Neuron (in vitro differentiated cells): ENCODE data around the gene COL9A3.

ENCODE experiments used
- H2AFZ ChIP-seq: one replicate; pipeline ENCODE4 v1.6.1; 2013; ENCODE audit warnings: low read depth, mild to moderate bottlenecking, inconsistent platforms, low read length, moderate library complexity
- H3K27me3 ChIP-seq: one replicate; pipeline ENCODE4 v1.6.1; 2013; ENCODE audit warnings: low read length; ENCODE audit not compliant: insufficient read depth
- H3K36me3 ChIP-seq: one replicate; pipeline ENCODE4 v1.6.1; 2013; ENCODE audit warnings: low read length; ENCODE audit not compliant: insufficient read depth
- H3K4me1 ChIP-seq: one replicate; pipeline ENCODE4 v1.6.1; 2013; ENCODE audit warnings: low read length; ENCODE audit not compliant: insufficient read depth
- H3K4me3 ChIP-seq: 2 replicates; pipeline ENCODE4 v1.5.1; 2013; ENCODE audit warnings: mild to moderate bottlenecking, low read length, moderate library complexity
- H3K9me3 ChIP-seq: one replicate; pipeline ENCODE4 v1.6.1; 2013; ENCODE audit warnings: low read length

The COL9A3 gene

DNA sequence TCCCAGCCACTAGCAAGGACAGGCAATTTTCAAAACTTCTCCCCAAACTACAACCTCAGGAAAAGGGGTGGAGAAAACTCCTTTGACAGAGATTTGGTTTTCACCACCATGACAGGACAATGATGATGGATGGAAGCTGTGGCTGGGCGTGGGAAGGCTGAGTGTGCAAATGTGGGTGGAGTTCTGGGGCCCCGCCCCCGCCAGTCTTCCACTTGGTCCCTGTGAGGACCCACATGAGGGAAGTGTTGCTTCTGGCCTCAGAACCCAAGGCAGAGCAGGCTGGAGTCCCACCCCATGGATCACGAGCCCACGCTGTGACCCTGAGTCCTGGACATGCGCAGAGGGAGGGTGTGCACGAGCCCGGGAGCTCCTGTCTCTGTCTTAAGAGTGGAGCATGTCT lies 42.1 kb upstream of the COL9A3 start:
- Histone ChIP-seq H3K4me3 (no peak overlapping the region), H2AFZ (no peak overlapping the region), H3K36me3 (no peaks in the 10 kb centered on the region), H3K27me3 (no peaks in the 10 kb centered on the region), H3K4me1 (peaks cover 46% of the 10 kb centered on the region), H3K9me3 (no peaks in the 10 kb centered on the region)

- Histone ChIP-seq H3K9me3 (no peaks in the 10 kb centered on the region), H3K27me3 (no peaks in the 10 kb centered on the region), H3K4me3 (no peak overlapping the region), H3K36me3 (no peaks in the 10 kb centered on the region), H2AFZ (no peak overlapping the region), H3K4me1 (peaks cover 43% of the 10 kb centered on the region)
Observed at GRCh38 chr20:62775206-62775605, 41.6 kb upstream of the COL9A3 start.

GRCh38 chr20:62776035-62776691 lies 40.7 kb upstream of the COL9A3 start:
- Histone ChIP-seq H3K36me3 (no peaks in the 10 kb centered on the region), H3K4me1 (peaks cover 43% of the 10 kb centered on the region), H3K9me3 (no peaks in the 10 kb centered on the region), H3K4me3 (no peak overlapping the region), H3K27me3 (no peaks in the 10 kb centered on the region), H2AFZ (no peak overlapping the region)

- Histone ChIP-seq H3K4me1 (peaks cover 39% of the 10 kb centered on the region), H3K27me3 (no peaks in the 10 kb centered on the region)
Observed at GRCh38 chr20:62776692-62777527, 39.9 kb upstream of the COL9A3 start.

GRCh38 chr20:62777528-62777830 lies 39.4 kb upstream of the COL9A3 start:
- H3K36me3 ChIP-seq, result no peaks in the 10 kb centered on the region
- H3K27me3 ChIP-seq, result no peaks in the 10 kb centered on the region
- H3K9me3 ChIP-seq, result no peaks in the 10 kb centered on the region
- no peak overlapping the region for H3K4me3 ChIP-seq
- peaks cover 33% of the 10 kb centered on the region for H3K4me1 ChIP-seq
- no peak overlapping the region for H2AFZ ChIP-seq

More at GRCh38 chr20:62776692-62777527, 39.9 kb upstream of the COL9A3 start:
- Histone ChIP-seq H3K4me3 (no peak overlapping the region), H3K9me3 (no peaks in the 10 kb centered on the region), H2AFZ (no peak overlapping the region), H3K36me3 (no peaks in the 10 kb centered on the region)

DNA sequence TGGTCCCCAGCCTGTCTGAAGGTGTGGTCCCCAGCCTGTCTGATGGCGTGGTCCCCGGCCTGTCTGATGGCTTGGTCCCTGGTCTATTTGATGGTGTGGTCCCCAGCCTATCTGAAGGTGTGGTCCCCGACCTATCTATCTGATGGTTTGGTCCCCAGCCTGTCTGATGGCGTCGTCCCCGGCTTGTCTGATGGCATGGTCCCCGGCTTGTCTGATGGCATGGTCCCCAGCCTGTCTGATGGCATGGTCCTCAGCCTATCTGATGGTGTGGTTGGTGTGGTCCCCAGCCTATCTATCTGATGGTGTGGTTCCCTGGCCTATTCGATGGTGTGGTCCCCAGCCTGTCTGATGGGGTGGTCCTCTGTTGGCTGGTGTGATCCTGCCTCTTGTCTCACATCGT lies 38.8 kb upstream of the COL9A3 start:
- H3K4me3 ChIP-seq, result no peak overlapping the region
- no peaks in the 10 kb centered on the region for H3K27me3 ChIP-seq
- peaks cover 28% of the 10 kb centered on the region for H3K4me1 ChIP-seq
- no peaks in the 10 kb centered on the region for H3K9me3 ChIP-seq
- H2AFZ ChIP-seq, result no peak overlapping the region
- H3K36me3 ChIP-seq, result no peaks in the 10 kb centered on the region

DNA sequence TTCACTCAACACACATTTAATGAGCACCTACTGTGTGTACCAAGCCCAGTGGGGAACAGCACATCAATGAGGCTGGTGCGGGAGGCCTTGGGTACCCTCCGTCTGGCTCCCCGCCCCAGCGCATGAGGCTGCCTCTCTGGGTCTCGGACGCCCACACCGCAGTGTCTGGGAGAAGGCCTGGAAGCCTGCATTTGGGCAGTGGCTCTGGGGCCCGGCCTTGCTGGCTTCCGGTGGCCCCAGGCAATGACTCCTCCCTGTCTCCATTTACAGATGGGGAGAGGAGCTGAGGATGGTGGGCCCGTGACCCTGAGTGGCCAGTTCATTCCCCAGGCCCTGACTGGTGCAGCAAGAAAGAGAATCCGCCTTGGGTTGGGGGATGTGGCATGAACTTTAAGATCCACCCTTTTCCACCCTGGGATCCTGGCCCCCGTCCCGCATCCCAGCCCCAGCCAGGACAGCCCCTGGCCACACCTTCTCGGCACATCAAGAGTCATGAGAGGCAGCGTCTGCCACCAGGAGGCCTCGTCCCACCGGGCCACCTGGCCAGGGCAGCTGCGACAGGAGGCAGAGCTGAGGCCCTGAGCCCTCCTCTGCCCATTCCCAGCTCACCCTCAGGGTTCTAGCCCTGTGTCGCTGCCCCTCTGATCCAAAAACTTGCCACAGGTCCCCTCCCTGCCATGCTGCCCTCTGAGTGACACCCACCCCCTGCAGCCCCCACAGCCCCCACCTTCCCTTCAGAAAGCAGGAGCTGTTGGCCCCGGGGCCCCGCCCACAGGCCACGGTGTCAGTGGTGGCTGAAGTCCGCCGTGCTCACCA lies 38.0 kb upstream of the COL9A3 start:
- Histone ChIP-seq H3K4me1 (peaks cover 20% of the 10 kb centered on the region), H3K9me3 (no peaks in the 10 kb centered on the region), H3K27me3 (no peaks in the 10 kb centered on the region), H2AFZ (no peak overlapping the region), H3K4me3 (no peak overlapping the region), H3K36me3 (no peaks in the 10 kb centered on the region)

GRCh38 chr20:62779417-62779685 lies 37.5 kb upstream of the COL9A3 start:
- Histone ChIP-seq H3K9me3 (no peaks in the 10 kb centered on the region), H3K27me3 (no peaks in the 10 kb centered on the region), H3K4me3 (no peak overlapping the region), H2AFZ (no peak overlapping the region), H3K4me1 (peaks cover 15% of the 10 kb centered on the region), H3K36me3 (no peaks in the 10 kb centered on the region)

- Histone ChIP-seq H3K9me3 (no peaks in the 10 kb centered on the region), H3K36me3 (no peaks in the 10 kb centered on the region), H2AFZ (no peak overlapping the region), H3K4me3 (no peak overlapping the region), H3K27me3 (no peaks in the 10 kb centered on the region), H3K4me1 (peaks cover 6% of the 10 kb centered on the region)
Observed at GRCh38 chr20:62780204-62780603, 36.6 kb upstream of the COL9A3 start.

- H3K36me3 ChIP-seq, result no peaks in the 10 kb centered on the region
- H3K4me3 ChIP-seq, result no peak overlapping the region
- H3K9me3 ChIP-seq, result no peaks in the 10 kb centered on the region
- no peak overlapping the region for H2AFZ ChIP-seq
- no peaks in the 10 kb centered on the region for H3K27me3 ChIP-seq
- H3K4me1 ChIP-seq, result peaks cover 1% of the 10 kb centered on the region
Observed at GRCh38 chr20:62780696-62781095, 36.2 kb upstream of the COL9A3 start.

DNA sequence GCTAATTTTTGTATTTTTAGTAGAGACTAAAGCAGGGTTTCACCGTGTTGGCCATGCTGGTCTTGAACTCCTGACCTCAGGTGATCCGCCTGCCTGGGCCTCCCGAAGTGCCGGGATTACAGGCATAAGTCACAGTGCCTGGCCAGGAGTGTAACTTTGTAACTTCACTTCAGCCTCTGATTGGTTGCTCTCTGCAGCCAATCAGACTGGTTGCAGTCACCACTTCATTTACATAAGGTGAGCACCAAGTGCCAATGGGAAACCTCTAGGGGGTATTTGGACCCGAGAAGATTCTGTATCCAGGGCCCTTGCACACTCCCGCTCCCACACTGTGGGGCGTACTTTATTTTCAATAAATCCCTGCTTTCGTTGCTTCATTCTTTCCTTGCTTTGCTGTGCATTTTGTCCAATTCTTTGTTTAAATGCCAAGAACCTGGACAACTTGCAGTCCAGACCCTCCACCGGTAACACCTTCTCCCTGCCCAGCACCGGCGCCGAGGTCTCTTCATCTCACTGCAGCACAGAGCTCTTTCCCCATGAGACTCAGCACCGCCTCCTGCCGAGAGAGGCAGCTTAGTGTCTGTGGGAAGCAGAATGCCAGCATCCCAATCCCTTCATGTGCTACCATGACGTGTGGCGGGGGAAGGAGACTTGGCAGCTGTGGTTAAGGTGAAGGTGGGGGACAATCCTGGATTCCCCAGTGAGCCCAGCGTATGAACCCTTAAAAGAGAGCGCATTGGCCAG lies 34.5 kb upstream of the COL9A3 start:
- no peaks in the 10 kb centered on the region for H3K4me1 ChIP-seq
- no peak overlapping the region for H2AFZ ChIP-seq
- H3K4me3 ChIP-seq, result no peak overlapping the region
- H3K9me3 ChIP-seq, result no peaks in the 10 kb centered on the region
- no peaks in the 10 kb centered on the region for H3K27me3 ChIP-seq
- no peaks in the 10 kb centered on the region for H3K36me3 ChIP-seq

GRCh38 chr20:62782893-62783278 lies 34.0 kb upstream of the COL9A3 start:
- Histone ChIP-seq H3K4me1 (no peaks in the 10 kb centered on the region), H2AFZ (no peak overlapping the region), H3K27me3 (no peaks in the 10 kb centered on the region)

GRCh38 chr20:62784497-62784896 lies 32.4 kb upstream of the COL9A3 start:
- H3K36me3 ChIP-seq, result no peaks in the 10 kb centered on the region
- H3K4me1 ChIP-seq, result no peaks in the 10 kb centered on the region
- no peak overlapping the region for H3K4me3 ChIP-seq
- no peaks in the 10 kb centered on the region for H3K27me3 ChIP-seq
- H2AFZ ChIP-seq, result no peak overlapping the region
- no peaks in the 10 kb centered on the region for H3K9me3 ChIP-seq

More at GRCh38 chr20:62782893-62783278, 34.0 kb upstream of the COL9A3 start:
- Histone ChIP-seq H3K36me3 (no peaks in the 10 kb centered on the region), H3K9me3 (no peaks in the 10 kb centered on the region), H3K4me3 (no peak overlapping the region)
